ENCODE results near the gene PPFIA1. TPM values are rescaled to one million over a fixed set of nuclear protein-coding genes. Genes with fewer than 3 reads are reported as not detected.

The PPFIA1 gene
- polyA plus RNA-seq, 1 of the 3 experiments (the other 2 are of a cell fraction): 37.4 TPM

DNA sequence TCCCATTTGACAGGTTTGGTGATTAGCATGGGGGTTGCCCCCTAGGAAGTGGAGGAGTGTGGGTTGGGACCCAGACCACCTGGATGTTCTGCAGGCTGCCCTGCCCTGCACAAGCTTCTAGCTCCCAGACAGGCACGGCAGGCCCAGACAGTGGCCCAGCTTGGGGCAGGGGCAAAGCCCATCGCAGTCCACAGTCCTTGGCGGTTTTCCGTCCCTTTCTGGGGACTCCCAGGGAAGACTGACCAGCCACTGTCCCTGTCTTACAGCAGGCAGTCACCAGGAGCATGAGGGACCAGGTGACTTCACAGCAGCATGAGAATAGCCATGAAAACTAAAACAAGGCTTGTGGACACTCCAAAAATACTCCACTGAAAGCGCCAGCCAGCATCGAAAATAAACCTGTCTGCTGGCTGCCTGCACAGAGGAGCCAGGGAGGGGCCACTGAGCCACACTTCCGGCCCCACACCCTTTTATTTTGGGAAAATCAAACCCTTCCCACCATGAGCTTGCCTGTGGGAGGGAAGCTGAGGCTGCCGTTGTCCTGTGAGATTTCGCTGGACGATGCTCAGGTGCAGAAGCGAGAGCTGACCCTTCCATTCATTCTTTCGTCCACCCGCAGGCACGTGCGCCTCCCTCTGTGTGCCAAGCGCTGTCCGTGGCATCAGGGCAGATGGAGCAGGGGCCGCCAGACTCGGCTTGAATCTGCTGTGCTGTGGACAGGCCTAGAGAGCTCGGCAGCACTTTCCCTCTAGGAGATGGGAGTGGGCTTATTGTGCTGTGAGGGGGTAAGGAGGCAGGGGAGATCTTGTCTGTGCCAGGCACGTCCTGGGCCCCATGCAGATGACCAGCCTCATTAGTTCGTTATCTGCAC is 39.4 kb upstream of the PPFIA1 start:
- TF ChIP-seq, protein P1, sequence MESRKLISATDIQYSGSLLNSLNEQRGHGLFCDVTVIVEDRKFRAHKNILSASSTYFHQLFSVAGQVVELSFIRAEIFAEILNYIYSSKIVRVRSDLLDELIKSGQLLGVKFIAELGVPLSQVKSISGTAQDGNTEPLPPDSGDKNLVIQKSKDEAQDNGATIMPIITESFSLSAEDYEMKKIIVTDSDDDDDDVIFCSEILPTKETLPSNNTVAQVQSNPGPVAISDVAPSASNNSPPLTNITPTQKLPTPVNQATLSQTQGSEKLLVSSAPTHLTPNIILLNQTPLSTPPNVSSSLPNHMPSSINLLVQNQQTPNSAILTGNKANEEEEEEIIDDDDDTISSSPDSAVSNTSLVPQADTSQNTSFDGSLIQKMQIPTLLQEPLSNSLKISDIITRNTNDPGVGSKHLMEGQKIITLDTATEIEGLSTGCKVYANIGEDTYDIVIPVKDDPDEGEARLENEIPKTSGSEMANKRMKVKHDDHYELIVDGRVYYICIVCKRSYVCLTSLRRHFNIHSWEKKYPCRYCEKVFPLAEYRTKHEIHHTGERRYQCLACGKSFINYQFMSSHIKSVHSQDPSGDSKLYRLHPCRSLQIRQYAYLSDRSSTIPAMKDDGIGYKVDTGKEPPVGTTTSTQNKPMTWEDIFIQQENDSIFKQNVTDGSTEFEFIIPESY (IDR thresholded peaks at IDR 0.05; ENCODE audit: borderline replicate concordance, low read depth): no peak
- TF ChIP-seq RFX5 (IDR thresholded peaks at IDR 0.05; ENCODE audit: low read length): no peak
- no peak for TF ChIP-seq RCOR1 (IDR thresholded peaks at IDR 0.05; ENCODE audit: low read length)
- H3K27me3 ChIP-seq (ENCODE audit: insufficient read depth): no peaks in the 10 kb centered on the region
- no peak overlapping the region for H3K9ac ChIP-seq
- H3K9me2 ChIP-seq: no peaks in the 10 kb centered on the region
- no peak overlapping the region for H3K4me3 ChIP-seq (ENCODE audit: low read depth in 2 of 2, low read length in 1 of 2)
- H3K9me3 ChIP-seq: no peaks in the 10 kb centered on the region
- POLR2A ChIA-PET: no interaction called here
- no peaks in the 10 kb centered on the region for H3K79me2 ChIP-seq (ENCODE audit: insufficient read depth)
- H3F3A ChIP-seq (replicated peaks; ENCODE audit: insufficient read depth): peaks cover 16% of the 10 kb centered on the region
- H3K36me3 ChIP-seq (replicated peaks in 1 of 2; ENCODE audit: control insufficient read depth in 1 of 2, insufficient read depth in 2 of 2, low read length in 1 of 2): no peaks in the 10 kb centered on the region
- CTCF ChIA-PET: interaction anchor here (0.6 to 1.0 kb wide), 2 partner anchors 9 to 312 kb away, joined by 3 read pairs; no protein-coding TSS in a partner anchor
- H3K27ac ChIP-seq (ENCODE audit: low read depth in 2 of 2, low read length in 1 of 2): no peak overlapping the region
- H2AFZ ChIP-seq (ENCODE audit: low read depth): no peak overlapping the region
- H3K4me1 ChIP-seq (ENCODE audit: control insufficient read depth in 1 of 2, insufficient read depth in 2 of 2, low read depth in 1 of 2, low read length in 1 of 2): peaks cover 0 to 5% of the 10 kb centered on the region in 2 experiments; a peak in 1 of 4 replicates
- WGBS (ENCODE audit: low lambda C conversion rate): 70% methylated on average over 13 of the region's 22 CpGs
- no peak overlapping the region for H3K4me2 ChIP-seq
- DNase-seq: no peak
- H4K20me1 ChIP-seq (ENCODE audit: insufficient read depth): peaks cover 9% of the 10 kb centered on the region; the same call in 1 of the 2 replicates

DNA sequence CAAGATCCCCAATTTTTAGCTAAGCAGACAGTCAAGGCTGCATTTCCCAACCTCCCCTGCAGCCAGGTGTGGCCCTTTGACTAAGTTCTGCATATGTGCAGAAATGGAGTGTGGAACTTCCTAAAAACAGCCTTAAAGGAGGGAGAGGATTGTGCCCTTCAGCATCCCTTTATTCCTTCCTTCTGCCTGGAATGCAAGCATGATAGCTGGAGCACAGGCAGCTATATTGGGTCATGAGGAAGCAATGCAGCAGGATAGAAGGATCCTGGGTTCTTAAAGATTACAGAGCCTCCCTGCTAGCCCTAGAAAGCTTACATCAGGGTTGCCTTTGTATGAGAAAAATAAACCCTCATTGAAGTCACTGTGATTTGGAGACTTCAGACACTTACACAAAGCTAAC is 37.5 kb upstream of the PPFIA1 start:
- no peaks in the 10 kb centered on the region for H3K4me1 ChIP-seq (ENCODE audit: control insufficient read depth in 1 of 2, insufficient read depth in 2 of 2, low read depth in 1 of 2, low read length in 1 of 2)
- no peak for DNase-seq
- H3K4me3 ChIP-seq (ENCODE audit: low read depth in 2 of 2, low read length in 1 of 2): no peak overlapping the region
- no peaks in the 10 kb centered on the region for H3K79me2 ChIP-seq (ENCODE audit: insufficient read depth)
- H3K9ac ChIP-seq: no peak overlapping the region
- POLR2A ChIA-PET: no interaction called here
- no peaks in the 10 kb centered on the region for H3K9me2 ChIP-seq
- TF ChIP-seq FOXJ3 (CRISPR knock-in tag; IDR thresholded peaks at IDR 0.05) (no peak), NFIC (IDR thresholded peaks at IDR 0.05; ENCODE audit: borderline replicate concordance) (no peak), GATA2 (CRISPR knock-in tag; IDR thresholded peaks at IDR 0.05) (no peak), SMC3 (IDR thresholded peaks at IDR 0.05; ENCODE audit: low read depth, low read length) (no peak)
- TF ChIP-seq, protein P2, sequence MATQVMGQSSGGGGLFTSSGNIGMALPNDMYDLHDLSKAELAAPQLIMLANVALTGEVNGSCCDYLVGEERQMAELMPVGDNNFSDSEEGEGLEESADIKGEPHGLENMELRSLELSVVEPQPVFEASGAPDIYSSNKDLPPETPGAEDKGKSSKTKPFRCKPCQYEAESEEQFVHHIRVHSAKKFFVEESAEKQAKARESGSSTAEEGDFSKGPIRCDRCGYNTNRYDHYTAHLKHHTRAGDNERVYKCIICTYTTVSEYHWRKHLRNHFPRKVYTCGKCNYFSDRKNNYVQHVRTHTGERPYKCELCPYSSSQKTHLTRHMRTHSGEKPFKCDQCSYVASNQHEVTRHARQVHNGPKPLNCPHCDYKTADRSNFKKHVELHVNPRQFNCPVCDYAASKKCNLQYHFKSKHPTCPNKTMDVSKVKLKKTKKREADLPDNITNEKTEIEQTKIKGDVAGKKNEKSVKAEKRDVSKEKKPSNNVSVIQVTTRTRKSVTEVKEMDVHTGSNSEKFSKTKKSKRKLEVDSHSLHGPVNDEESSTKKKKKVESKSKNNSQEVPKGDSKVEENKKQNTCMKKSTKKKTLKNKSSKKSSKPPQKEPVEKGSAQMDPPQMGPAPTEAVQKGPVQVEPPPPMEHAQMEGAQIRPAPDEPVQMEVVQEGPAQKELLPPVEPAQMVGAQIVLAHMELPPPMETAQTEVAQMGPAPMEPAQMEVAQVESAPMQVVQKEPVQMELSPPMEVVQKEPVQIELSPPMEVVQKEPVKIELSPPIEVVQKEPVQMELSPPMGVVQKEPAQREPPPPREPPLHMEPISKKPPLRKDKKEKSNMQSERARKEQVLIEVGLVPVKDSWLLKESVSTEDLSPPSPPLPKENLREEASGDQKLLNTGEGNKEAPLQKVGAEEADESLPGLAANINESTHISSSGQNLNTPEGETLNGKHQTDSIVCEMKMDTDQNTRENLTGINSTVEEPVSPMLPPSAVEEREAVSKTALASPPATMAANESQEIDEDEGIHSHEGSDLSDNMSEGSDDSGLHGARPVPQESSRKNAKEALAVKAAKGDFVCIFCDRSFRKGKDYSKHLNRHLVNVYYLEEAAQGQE (IDR thresholded peaks at IDR 0.05; ENCODE audit: low read depth, low read length): no peak
- no peak overlapping the region for H2AFZ ChIP-seq (ENCODE audit: low read depth)
- peaks cover 9% of the 10 kb centered on the region; the same call in 1 of the 2 replicates for H4K20me1 ChIP-seq (ENCODE audit: insufficient read depth)
- 0 out of 4 replicates have a peak overlapping the region, but pooled peaks of 1 of the 2 experiments have one; percentile 9 for H3K27ac ChIP-seq (ENCODE audit: low read depth in 2 of 2, low read length in 1 of 2)
- no peak overlapping the region for H3K4me2 ChIP-seq
- CTCF ChIA-PET: interaction anchor here (0.7 kb wide), 1 partner anchor 37 kb away, joined by 3 read pairs; no protein-coding TSS in a partner anchor
- H3K9me3 ChIP-seq: no peaks in the 10 kb centered on the region
- H3K27me3 ChIP-seq (ENCODE audit: insufficient read depth): no peaks in the 10 kb centered on the region
- peaks cover 16% of the 10 kb centered on the region for H3F3A ChIP-seq (replicated peaks; ENCODE audit: insufficient read depth)
- H3K36me3 ChIP-seq (replicated peaks in 1 of 2; ENCODE audit: control insufficient read depth in 1 of 2, insufficient read depth in 2 of 2, low read length in 1 of 2): no peaks in the 10 kb centered on the region
